Stimulated activated CD4-positive, alpha-beta T cell treated with anti-CD3 and anti-CD28 coated beads, TNF-alpha, amount 100 ng/mL, for 24 hours (primary cell): Measurements from ENCODE around the gene ETV3L.
"Not testable (repeated sequence)": the region's sequence is repeated elsewhere in the genome, so short reads cannot be mapped to it uniquely, and the experiment has no call there.

Source experiments
- DNase-seq, 3 experiments: peaks; one replicate each; pipeline ENCODE4 v3.0.0-alpha.2; 2020; ENCODE audit warnings: low read depth in 3 of 3

Gene ETV3L

GRCh38 chr1:157077394-157077793 is 22.2 kb downstream of the ETV3L start:
- DNase-seq, result no peak

- DNase-seq, result peak in 1 of 3 experiments; percentile 39
Measured at GRCh38 chr1:157073944-157074685, 25.5 kb downstream of the ETV3L start.

GRCh38 chr1:157069601-157070000 is 30.0 kb downstream of the ETV3L start:
- DNase-seq, result no peak

GRCh38 chr1:157059241-157059640 is 40.4 kb downstream of the ETV3L start:
- DNase-seq, result not testable (repeated sequence)

GRCh38 chr1:157056269-157056668 is 43.3 kb downstream of the ETV3L start:
- DNase-seq, result no peak

- not testable (repeated sequence) for DNase-seq
Measured at GRCh38 chr1:157055729-157056128, 43.9 kb downstream of the ETV3L start.

GRCh38 chr1:157050836-157051235 is 48.8 kb downstream of the ETV3L start:
- DNase-seq, result no peak

- DNase-seq, result no peak
Measured at GRCh38 chr1:157047062-157047410, 52.6 kb downstream of the ETV3L start.

- DNase-seq, result peak in 1 of 3 experiments; percentile 42
Measured at GRCh38 chr1:157045250-157046218, 54.1 kb downstream of the ETV3L start, which contains the start of gene ARHGEF11. Gene ARHGEF11 (minus strand): TSS chr1:157045742. CDS start chr1:157044330, 1,412 bp downstream.

GRCh38 chr1:157044326-157044725 is 55.3 kb downstream of the ETV3L start:
- no peak for DNase-seq

- DNase-seq, result no peak
Measured at GRCh38 chr1:157043685-157044084, 55.9 kb downstream of the ETV3L start.

- DNase-seq, result no peak
Measured at GRCh38 chr1:157042846-157043245, 56.8 kb downstream of the ETV3L start.
